ENCODE results near the gene ATP8B1.

DNA sequence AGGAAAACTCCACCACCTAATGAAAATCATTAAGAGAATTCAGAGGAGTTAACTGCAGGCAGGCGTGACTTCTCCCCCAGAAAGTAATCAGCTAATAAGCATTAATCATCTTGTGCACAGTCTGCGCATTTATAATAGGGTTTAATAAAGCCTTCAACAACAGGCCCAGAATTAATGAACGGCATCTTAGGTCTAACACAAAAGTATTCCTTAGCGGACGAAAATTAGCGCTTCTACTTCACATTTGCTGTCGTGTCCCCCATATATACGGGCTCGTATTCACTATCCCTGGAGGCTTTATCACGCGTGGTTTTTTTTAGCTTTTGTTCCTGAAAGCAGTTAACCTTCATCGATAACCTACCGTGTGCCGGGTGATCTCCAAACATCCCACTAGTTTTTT is 1.8 kb downstream of the ATP8B1 start:
- TF ChIP-seq EP300 (IDR thresholded peaks at IDR 0.05), result no peak
- TF ChIP-seq, protein P1, sequence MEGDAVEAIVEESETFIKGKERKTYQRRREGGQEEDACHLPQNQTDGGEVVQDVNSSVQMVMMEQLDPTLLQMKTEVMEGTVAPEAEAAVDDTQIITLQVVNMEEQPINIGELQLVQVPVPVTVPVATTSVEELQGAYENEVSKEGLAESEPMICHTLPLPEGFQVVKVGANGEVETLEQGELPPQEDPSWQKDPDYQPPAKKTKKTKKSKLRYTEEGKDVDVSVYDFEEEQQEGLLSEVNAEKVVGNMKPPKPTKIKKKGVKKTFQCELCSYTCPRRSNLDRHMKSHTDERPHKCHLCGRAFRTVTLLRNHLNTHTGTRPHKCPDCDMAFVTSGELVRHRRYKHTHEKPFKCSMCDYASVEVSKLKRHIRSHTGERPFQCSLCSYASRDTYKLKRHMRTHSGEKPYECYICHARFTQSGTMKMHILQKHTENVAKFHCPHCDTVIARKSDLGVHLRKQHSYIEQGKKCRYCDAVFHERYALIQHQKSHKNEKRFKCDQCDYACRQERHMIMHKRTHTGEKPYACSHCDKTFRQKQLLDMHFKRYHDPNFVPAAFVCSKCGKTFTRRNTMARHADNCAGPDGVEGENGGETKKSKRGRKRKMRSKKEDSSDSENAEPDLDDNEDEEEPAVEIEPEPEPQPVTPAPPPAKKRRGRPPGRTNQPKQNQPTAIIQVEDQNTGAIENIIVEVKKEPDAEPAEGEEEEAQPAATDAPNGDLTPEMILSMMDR (IDR thresholded peaks at IDR 0.05), result no peak
